Left kidney (tissue), 8 donors: ENCODE data around the gene HSPA5. TPM values are rescaled to one million over a fixed set of nuclear protein-coding genes. Genes with fewer than 3 reads are reported as not detected.
"Not testable (repeated sequence)": the region's sequence is repeated elsewhere in the genome, so short reads cannot be mapped to it uniquely, and the experiment has no call there.

Source experiments
- DNase-seq: peaks from one replicate; pipeline ENCODE4 v3.0.0-alpha.2; 2013
- long read RNA-seq, 8 donors: transcript quantifications; one replicate each; lab custom pipeline, GENCODE V29; 2026
- polyA plus RNA-seq: library from polyadenylated mRNA; unstranded; fragments of 120-200 nt; gene quantifications from one replicate; pipeline ENCODE4 v1.2.1, GENCODE V29; 2013; ENCODE audit not compliant: insufficient read length

HSPA5 gene
- 365 TPM for polyA plus RNA-seq
- long read RNA-seq, donor 1, transcript HSPA5-201 (8 exons, 3,908 nt), result major isoform, 162 of 344 reads
- long read RNA-seq, donor 1, partial matches to known transcripts, result 182 of 344 reads
- long read RNA-seq, donor 1, other reads (novel, unspliced or antisense), result 0 of 344 reads
- long read RNA-seq, donor 2, transcript HSPA5-201 (8 exons, 3,908 nt), result major isoform, 185 of 345 reads
- long read RNA-seq, donor 2, partial matches to known transcripts, result 160 of 345 reads
- long read RNA-seq, donor 2, other reads (novel, unspliced or antisense), result 0 of 345 reads
- long read RNA-seq, donor 3, transcript HSPA5-201 (8 exons, 3,908 nt), result major isoform, 134 of 273 reads
- long read RNA-seq, donor 3, partial matches to known transcripts, result 139 of 273 reads
- long read RNA-seq, donor 3, other reads (novel, unspliced or antisense), result 0 of 273 reads
- long read RNA-seq, donor 4, partial matches to known transcripts, result 86 of 88 reads
- long read RNA-seq, donor 4, other reads (novel, unspliced or antisense), result 0 of 88 reads
- long read RNA-seq, donor 5, transcript HSPA5-201 (8 exons, 3,908 nt), result major isoform, 284 of 507 reads
- long read RNA-seq, donor 5, partial matches to known transcripts, result 214 of 507 reads
- long read RNA-seq, donor 5, other reads (novel, unspliced or antisense), result 9 of 507 reads
- long read RNA-seq, donor 6, transcript HSPA5-201 (8 exons, 3,908 nt), result major isoform, 131 of 300 reads
- long read RNA-seq, donor 6, partial matches to known transcripts, result 169 of 300 reads
- long read RNA-seq, donor 6, other reads (novel, unspliced or antisense), result 0 of 300 reads
- long read RNA-seq, donor 7, transcript HSPA5-201 (8 exons, 3,908 nt), result major isoform, 227 of 448 reads
- long read RNA-seq, donor 7, partial matches to known transcripts, result 221 of 448 reads
- long read RNA-seq, donor 7, other reads (novel, unspliced or antisense), result 0 of 448 reads
- long read RNA-seq, donor 8, transcript HSPA5-201 (8 exons, 3,908 nt), result major isoform, 85 of 123 reads
- long read RNA-seq, donor 8, partial matches to known transcripts, result 38 of 123 reads
- long read RNA-seq, donor 8, other reads (novel, unspliced or antisense), result 0 of 123 reads

DNA sequence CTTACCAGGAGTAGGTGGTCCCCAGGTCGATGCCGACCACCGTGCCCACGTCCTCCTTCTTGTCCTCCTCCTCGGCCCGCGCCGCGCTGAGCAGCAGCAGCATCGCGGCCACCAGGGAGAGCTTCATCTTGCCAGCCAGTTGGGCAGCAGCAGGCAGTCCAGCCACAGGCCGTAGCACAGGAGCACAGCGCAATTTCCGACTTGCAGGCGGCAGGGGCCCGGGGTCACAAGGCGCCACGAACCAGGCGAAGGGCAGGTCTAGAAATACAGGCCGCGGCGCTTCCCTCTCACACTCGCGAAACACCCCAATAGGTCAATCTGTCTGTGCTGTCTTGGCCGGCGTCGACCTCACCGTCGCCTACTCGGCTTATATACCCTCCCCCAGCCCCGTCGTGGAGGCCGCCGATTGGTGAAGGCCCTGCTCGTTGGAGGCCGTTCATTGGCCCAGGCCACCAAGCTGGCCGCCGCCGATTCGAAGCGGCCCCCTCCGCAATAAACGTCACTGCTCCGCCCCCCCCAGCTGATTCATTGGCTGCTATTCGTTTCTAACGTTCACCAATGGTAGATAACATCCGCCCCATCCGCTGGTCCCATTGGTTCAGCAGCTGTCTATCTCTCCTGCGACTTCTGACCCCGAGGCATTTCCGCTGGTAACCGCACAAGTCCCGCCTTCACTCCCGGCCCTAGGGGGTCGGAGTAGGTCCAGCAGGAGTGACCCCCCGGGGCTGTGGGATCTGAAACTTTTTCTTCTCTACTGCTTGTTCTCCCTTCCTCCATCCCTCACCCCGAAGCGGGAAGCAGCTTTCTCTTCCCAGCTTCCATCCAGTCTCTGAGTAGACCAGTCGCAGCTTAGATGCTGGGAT lies at the start of gene HSPA5:
HSPA5 (minus strand) TSS at position 344 of the 863 bp plus-strand sequence; CDS start at position 127, 217 bp downstream.
- DNase-seq, result peak; percentile 99

DNA sequence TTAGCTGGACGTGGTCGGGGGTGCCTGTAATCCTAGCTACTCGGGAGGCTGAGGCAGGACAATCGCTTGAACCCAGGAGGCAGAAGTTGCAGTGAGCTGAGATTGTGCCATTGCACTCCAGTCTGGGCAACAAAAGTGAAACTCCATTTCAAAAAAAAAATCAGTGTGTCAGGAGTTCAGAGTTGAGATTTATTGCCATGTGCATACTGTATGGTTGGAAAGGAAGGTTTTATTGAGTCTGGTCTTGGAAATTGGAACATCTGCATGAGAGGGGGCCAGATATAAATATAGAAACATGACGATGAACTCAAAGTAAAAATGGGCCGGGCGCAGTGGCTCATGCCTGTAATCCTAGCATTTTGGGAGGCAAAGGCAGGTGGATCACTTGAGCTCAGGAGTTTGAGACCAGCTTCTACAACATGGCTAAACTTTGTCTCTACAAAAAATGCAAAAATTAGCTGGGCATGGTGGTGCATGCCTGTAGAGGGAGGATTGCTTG lies 45.8 kb upstream of the HSPA5 start:
- not testable (repeated sequence) for DNase-seq

DNA sequence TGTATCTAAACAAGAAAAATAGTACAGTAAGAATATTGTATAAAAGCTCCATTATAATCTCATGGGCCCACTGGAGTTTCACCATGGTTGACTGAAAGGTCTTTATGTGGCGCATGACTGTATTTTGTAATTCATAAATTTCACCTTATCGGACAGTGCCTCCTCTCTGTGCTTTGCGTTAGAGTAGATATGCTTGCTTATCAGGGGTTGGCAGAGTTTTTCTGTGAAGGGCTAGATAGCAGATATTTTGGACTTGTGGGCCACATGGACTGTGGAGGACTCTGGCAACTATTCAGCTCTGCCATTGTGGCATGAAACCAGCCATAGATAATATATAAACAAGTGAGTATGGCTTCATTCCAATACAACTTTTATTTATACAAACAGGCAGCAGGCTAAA lies 43.7 kb upstream of the HSPA5 start:
- DNase-seq, result no peak

DNA sequence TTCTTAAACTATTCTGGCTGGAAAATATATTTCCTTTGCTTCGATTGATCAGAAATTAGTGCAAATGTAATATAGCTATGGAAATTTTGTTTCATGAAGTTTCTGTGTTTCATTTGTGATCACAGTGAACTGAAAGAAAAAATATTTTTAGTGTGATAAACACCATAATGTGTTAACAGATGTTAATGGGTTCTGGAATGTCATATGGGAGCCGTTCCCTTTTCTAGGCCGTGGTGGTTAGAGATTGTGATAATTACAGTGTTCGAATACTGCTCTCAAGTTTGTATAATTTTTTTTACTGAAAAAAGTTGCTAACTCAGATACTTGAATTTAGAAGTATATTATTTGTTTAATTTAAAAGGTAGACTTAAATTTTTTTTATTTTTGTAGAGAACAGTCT lies 39.8 kb upstream of the HSPA5 start:
- DNase-seq, result no peak

DNA sequence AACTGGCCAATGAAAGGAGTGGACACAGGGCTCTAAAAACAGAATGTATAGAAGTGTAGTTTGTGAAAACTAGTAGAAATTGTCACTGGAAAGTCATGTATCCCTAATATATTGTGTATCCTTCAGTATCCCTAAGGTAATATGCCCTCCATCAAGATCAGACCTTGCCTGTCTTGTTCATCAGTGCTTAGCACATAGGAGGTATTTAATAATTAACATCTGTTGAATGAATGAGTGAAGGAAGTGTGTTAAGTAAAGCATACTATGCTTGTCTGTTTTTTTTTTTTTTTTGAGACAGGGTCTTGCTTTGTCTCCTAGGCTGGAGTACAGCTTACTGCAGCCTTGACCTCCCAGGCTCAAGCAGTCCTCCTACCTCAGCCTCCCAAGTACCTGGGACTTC lies 36.3 kb upstream of the HSPA5 start:
- no peak for DNase-seq

DNA sequence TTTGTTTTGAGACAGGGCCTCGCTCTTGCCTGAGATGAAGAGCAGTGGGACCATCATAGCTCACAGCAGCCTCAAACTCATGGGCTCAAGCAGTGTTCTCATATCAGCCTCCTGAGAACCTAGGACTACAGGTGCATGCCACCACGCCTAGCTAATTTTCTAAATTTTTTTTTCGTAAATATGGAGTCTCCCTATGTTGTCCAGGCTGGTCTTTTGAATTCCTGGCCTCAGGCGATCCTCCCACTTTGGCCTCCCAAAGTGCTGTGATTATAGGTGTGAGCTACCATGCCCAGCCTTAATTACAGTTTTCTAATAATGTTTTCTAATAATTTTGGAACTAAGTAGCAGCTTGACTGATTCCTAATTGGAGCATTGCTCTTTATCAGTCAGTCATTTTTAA lies 35.6 kb upstream of the HSPA5 start:
- DNase-seq, result no peak

DNA sequence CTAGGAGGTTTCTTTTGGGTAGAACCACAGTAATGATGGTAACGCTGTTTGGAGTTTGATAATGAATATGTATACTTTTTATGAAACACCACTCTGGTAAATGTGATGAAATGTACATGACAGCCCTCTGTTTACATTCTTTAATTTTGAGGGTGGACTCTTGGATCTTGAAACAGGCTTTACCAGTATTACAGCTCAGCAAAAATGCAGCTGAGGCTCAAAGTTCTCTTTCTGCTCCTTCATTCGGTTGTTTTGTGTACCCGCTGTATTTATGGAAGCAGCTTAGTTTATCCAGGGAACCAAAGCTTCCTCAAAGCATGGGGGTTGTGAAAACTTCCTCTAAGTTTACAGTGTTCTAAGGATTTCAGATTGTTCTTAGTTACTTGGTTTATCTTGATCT lies 31.6 kb upstream of the HSPA5 start:
- no peak for DNase-seq

DNA sequence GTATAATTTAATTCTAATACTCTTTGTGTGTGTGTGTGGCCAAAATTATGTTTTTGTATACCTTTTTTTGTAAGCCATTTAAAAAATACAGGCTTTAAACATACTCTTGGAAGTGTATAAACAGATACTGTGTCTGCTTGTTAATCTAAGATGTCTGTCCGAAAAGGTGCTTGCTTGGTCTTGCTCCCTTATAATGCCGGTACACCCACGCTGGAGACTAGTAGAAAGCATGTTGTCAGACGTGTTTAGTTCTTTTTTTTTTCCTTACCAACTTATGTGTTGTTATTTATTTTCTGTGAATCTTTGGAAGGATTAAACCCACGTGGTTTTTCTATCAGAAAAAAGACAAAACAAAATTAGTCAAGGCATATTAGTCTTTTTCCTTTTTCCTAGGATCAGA lies 29.9 kb upstream of the HSPA5 start:
- no peak for DNase-seq

DNA sequence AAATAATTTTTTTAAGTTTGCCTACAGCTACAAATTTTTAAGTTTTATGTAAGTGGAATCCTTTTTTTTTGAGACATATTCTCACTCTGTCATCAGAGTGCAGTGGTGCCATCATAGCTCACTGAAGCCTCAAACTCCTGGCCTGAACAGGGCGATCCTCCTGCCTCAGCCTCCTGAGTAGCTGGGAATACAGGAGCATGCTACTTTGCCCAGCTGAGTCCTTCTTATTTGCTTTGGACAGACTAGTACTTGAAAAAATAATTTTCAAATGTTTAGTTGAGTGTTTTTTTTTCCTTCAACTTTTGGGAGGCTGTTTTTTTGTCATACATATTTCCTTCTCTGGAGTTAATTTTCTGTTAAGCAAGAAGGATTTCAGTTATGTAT lies 27.9 kb upstream of the HSPA5 start:
- DNase-seq, result no peak

DNA sequence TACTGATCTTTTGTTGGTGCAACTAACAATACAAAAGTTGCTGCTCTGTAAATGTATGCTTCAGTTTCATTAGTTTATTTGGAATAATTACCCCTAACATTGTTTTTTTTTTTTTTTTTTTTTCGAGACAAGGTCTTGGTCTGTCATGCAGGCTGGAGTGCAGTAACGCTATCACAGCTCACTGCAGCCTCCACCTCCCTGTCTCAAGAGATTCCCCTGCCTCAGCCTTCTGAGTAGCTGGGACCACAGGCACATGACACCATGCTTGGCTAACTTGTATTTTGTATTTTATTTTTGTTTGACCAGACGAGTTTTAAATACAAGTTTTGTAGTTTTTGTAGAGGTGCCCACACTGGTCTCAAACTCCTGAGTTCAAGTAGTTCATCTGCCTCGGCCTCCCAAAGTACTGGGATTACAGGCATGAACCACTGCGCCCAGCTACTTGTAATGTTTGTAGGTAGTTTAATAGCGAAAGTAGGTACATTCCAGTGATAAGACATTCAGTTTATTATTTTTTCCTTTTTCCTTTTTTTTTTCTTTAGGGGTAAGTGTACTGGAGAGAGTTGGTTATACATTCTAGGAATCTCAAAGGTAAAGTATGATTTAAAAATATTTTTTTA lies 27.4 kb upstream of the HSPA5 start:
- no peak for DNase-seq

DNA sequence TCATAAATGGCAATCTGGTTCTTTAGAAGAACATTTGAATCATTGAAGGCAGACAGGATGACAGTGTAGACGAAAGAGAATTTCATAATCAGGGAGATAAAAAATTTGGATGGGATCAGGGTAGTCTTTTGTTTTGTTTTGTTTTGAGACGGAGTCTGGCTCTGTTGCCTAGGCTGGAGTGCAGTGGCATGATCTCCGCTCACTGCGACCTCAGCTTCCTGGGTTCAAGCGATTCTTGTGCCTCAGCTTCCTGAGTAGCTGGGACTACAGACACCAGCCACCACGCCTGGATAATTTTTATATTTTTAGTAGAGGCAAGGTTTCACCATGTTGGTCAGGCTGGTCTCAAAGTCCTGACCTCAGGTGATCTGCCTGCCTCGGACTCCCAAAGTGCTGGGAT lies 22.9 kb upstream of the HSPA5 start:
- DNase-seq, result not testable (repeated sequence)

DNA sequence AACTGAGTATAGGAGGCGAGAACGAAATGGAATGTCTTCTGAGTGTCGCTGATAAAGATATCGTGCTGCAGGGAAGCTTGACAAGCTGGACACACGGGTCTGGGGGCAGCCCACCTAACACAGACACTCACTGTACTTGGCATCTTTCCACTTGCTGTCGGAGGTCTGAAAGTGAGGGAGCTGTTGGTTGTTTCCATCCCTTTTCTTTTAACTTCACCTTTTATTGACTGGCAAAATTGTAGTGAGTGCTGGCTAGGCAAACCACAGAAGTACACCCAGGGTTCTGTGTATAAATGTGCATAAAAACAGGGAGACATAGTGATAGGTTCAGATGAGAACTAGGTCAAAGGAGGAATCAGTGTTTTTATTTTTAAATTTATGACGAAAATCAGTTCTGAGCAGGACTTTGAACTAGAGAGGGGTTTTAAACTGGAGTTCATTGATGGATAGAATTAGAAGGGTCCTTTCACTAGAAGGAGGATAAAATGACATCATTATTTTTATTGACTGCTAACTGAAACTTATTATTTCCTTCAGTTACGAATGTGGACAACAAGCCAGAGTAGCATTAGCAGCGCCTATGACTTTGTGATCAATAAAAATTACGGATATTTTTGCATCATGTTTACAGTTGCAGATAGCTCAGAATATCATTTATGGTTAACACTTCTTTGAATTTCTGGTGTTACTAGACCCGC lies 21.3 kb upstream of the HSPA5 start:
- peak; percentile 32 for DNase-seq

DNA sequence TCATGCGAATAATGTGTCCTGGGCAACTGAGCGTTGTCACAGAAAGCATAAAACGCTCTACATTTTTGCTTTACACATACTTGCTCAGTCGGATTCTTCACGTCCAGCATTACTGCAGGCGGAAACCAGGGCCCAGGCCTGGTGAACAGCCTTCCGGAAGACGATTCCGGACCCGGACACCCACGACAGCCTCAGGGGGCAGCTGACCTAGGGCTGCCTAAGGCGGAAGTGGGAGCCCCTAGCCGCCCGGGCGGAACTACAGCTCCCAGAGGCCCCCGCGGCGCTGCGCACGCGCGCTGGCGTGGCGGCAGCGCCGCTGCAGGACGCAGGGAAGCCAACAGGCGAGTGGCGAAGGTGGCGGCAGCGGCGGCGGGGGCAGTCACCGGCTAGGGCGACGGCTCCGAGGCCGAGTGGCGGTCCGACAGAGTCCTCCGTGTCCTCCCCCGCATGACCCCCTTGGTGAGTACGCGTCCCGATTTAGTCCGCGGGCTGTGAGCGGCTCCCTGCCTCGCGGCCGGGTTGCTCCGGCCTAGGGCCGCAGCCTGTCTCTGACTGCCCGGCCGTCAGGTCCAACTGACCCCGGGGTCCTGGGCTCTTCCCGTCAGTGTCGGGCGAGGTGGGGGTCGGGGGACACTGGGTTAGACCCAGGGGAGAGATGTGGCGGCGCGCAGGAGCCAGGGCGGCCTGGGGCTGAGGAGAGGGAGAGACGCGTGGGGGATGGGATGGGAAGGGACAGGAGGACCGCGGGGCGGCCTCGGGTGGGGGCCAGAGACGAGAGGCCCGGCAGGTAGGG lies 20.6 kb upstream of the HSPA5 start, which contains the start of gene GAPVD1:
GAPVD1 (plus strand) TSS at position 326 of the 793 bp plus-strand sequence. CDS start 37,096 bp downstream, outside the sequence.
- DNase-seq, result peak; percentile 90

DNA sequence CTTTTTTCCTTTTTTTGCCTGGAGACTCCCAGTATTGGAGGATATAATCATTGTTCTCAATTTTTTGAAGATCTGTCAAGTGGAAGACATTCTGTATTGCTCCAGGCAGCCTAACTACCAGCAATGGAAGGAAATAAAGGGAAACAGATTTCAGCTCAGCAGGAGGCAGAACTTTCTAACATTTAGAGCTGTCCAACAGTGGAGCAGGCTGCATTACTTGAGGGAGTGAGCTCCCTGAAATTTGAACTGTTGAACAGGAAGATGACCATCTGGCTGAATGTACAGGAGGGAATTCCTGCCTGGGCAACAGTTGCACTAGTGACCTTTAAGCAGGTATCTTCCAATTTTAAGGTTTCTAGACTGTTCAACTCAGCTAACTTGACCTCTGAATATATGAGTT lies 19.4 kb upstream of the HSPA5 start:
- DNase-seq, result no peak

DNA sequence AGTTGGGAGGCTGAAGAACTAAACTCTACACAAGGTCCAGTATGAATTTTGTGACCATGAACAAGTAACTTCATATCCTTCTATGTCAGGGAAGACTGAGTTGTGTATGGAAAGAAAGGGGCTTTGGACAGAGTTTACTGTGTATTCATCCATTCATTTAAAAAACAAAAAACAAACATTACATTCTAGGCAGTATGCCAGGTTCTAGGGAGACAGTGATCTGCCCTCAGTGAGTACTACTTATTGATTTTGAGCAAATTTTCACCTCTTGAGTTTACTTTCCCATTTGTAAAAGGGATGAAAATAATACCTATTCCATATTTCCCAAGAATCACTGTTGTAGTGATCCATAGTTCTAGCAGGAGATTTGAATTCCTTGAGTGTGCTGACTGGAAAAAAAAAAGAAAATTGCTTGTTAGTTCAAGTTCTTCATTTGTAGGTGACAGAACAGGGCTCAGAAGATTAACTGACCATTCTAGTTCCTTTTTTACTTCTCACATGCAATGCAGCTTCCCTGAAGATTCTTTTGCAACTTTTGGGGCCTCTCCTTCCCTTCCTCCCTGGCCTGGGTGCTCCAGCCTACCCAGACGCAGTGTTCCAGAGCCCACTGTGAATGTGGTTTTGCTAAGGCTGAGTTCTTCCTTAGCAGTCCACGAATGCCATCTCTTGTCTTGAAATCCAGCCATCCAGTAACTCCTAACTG lies 17.8 kb upstream of the HSPA5 start:
- no peak for DNase-seq

DNA sequence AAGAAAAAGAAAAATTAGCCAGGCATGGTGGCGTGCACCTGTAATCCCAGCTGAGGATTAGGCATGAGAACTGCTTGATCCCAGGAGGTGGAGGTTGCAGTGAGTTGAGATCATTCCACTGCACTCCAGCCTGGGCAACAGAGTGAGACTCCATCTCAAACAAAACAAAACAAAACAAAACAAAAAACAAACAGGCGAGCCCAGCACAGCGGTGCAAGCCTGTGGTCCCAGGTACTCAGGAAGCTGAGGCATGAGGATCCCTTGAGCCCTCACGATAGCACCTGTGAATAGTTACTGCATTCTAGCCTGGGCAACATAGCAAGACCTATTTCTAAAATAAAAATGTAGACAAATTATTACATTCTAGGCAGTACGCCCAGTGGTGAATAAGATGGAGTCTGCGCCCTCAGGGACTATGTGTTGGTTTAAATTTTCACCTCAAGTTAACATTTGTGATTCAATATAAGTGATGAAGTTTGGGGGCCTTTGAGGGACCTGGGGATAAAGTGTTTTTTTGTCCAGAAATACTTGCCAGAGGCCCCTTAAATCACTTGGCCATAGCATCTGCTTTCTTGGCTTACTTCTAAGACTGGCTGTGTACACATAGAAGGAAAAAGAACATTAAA lies 17.1 kb upstream of the HSPA5 start:
- DNase-seq, result no peak

DNA sequence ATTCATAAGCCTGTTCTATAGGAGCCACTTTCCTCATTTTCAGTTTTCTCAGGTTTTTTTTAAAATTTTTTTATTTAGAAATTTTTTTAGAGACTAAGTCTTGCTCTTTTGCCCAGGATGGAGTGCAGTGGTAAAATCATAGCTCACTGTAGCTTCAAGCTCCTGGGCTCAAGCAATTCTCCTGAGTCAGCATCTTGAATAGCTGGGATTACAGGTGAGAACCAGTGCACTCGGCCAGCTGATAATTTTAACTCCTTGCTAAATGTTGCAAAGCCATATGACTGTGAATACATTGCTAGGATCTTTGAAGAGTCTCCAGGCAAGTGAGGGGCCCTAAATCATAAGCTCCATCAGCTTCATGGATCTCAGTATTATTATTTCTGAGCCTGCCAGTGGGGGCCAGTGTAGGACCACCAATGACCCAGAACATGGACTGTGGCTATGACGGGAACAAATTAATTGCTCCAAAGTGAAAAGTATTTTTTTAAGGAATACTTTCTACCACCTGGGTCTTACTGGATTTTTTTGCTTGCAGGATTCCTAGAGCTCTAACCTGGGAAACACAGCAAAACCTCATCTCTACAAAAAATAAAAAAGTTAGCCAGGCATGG lies 14.7 kb upstream of the HSPA5 start:
- no peak for DNase-seq

DNA sequence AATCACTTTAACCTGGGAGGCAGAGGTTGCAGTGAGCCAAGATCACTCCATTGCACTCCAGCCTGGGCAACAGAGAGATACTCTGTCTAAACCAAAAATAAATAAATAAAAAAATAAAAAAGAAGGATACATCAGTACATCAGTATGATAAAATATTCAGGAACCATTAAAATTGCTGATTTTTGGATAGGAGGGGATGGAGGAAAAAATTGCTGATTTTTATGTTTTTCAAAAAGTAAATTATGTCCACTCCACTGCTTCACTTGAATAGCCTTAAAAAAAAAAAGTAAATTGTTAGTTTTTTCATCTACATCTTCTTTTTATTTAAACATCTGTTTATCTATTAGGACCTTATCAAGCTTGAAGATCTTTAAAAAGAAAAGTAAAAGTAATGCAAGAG lies 13.1 kb upstream of the HSPA5 start:
- no peak for DNase-seq
